MM.1S (cell line): ENCODE measurements around the gene DAAM1.

Experiments
- EZH2 ChIP-seq: fragments of 300-600 bp; sonication (generic); optimal IDR thresholded peaks from 2 replicates; pipeline ENCODE3; 2017; ENCODE audit warnings: low read depth, mild to moderate bottlenecking, antibody characterized with exemption, low read length, mixed read lengths
- TF ChIP-seq, protein P1 (sequence below): fragments of 300-600 bp; sonication (generic); IDR thresholded peaks from 2 replicates; pipeline ENCODE4 v1.5.1; 2016; ENCODE audit warnings: antibody characterized with exemption, low read length, mixed read lengths

DNA sequence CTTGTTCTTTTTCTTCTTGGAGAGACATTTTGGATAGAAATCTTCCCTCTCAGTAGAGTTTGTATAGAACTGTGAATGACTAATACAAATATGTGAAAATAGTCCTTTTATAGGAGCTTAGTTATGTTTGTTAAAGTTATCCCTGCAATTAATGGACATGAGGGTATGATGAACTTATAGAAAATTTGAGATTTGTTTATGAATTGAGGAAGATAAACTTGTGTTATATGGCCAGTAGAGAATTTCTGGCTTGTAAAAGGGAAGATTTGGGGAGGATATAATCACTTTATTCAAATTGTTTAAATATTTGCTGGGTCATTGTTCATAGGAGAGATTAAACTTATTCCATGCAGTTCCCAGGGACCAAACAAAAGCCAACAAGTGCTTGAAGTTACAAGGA, 119.6 kb downstream of the DAAM1 start:
- no peak for TF ChIP-seq EZH2
- TF ChIP-seq, protein P1, sequence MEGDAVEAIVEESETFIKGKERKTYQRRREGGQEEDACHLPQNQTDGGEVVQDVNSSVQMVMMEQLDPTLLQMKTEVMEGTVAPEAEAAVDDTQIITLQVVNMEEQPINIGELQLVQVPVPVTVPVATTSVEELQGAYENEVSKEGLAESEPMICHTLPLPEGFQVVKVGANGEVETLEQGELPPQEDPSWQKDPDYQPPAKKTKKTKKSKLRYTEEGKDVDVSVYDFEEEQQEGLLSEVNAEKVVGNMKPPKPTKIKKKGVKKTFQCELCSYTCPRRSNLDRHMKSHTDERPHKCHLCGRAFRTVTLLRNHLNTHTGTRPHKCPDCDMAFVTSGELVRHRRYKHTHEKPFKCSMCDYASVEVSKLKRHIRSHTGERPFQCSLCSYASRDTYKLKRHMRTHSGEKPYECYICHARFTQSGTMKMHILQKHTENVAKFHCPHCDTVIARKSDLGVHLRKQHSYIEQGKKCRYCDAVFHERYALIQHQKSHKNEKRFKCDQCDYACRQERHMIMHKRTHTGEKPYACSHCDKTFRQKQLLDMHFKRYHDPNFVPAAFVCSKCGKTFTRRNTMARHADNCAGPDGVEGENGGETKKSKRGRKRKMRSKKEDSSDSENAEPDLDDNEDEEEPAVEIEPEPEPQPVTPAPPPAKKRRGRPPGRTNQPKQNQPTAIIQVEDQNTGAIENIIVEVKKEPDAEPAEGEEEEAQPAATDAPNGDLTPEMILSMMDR = no peak
